Neuronal stem cell (in vitro differentiated cells): Measurements from ENCODE around the gene LMLN.

Source experiments
- DNase-seq: peaks from one replicate; pipeline ENCODE4 v3.0.0-alpha.2; 2013; ENCODE audit warnings: low spot score
- H2AFZ ChIP-seq: one replicate; pipeline ENCODE4 v1.6.1; 2013; ENCODE audit warnings: mild to moderate bottlenecking, low read length, inconsistent platforms
- H2AK5ac ChIP-seq: 2 replicates; pipeline ENCODE4 v1.6.1; 2013; ENCODE audit warnings: low read depth, mild to moderate bottlenecking, inconsistent platforms, low read length, moderate library complexity, mixed read lengths
- H2BK120ac ChIP-seq: 2 replicates; pipeline ENCODE4 v1.6.1; 2013; ENCODE audit warnings: low read depth, mild to moderate bottlenecking, inconsistent platforms, low read length, moderate library complexity, mixed read lengths
- H2BK12ac ChIP-seq: one replicate; pipeline ENCODE4 v1.6.1; 2013; ENCODE audit warnings: low read length, inconsistent platforms
- H2BK15ac ChIP-seq: 2 replicates; pipeline ENCODE4 v1.6.1; 2013; ENCODE audit warnings: mild to moderate bottlenecking, low read length, inconsistent platforms, mixed read lengths
- H2BK5ac ChIP-seq: one replicate; pipeline ENCODE4 v1.6.1; 2013; ENCODE audit warnings: inconsistent platforms, mild to moderate bottlenecking, low read length, moderate library complexity
- H3K14ac ChIP-seq: one replicate; pipeline ENCODE4 v1.6.1; 2013; ENCODE audit warnings: low read length, inconsistent platforms
- H3K18ac ChIP-seq: 2 replicates; pipeline ENCODE4 v1.6.1; 2013; ENCODE audit warnings: low read length, inconsistent platforms
- H3K23ac ChIP-seq: 2 replicates; pipeline ENCODE4 v1.6.1; 2013; ENCODE audit warnings: low read depth, mild to moderate bottlenecking, mixed read lengths, low read length, inconsistent platforms; ENCODE audit not compliant: poor library complexity
- H3K27ac ChIP-seq: replicated peaks from 3 replicates; pipeline ENCODE4 v1.5.1; 2013; ENCODE audit warnings: low read length, inconsistent platforms
- H3K27me3 ChIP-seq, 3 experiments: 2 replicates each; pipeline ENCODE4 v1.6.1; 2013; ENCODE audit warnings: low read length in 3 of 3, mild to moderate bottlenecking in 2 of 3, inconsistent platforms in 1 of 3, low read depth in 1 of 3, mixed read lengths in 1 of 3, moderate library complexity in 1 of 3; ENCODE audit not compliant: control insufficient read depth in 3 of 3, insufficient read depth in 3 of 3
- H3K36me3 ChIP-seq, 2 donors: replicated peaks in 1 of 2; 2 replicates each; pipeline ENCODE4 v1.6.1; 2013; ENCODE audit warnings: low read length in 2 of 2; ENCODE audit not compliant: control insufficient read depth in 2 of 2, insufficient read depth in 2 of 2
- H3K4ac ChIP-seq: 2 replicates; pipeline ENCODE4 v1.6.1; 2013; ENCODE audit warnings: inconsistent platforms, mild to moderate bottlenecking, low read length, moderate library complexity
- H3K4me1 ChIP-seq, 2 donors: 1 replicate in 1 of 2; 2 replicates in 1 of 2; pipeline ENCODE4 v1.6.1; 2013; ENCODE audit warnings: low read length in 2 of 2, low read depth in 1 of 2; ENCODE audit not compliant: control insufficient read depth in 2 of 2, insufficient read depth in 1 of 2
- H3K4me2 ChIP-seq: one replicate; pipeline ENCODE4 v1.6.1; 2013; ENCODE audit warnings: mild to moderate bottlenecking, low read length, inconsistent platforms; ENCODE audit not compliant: insufficient read depth, poor library complexity, severe bottlenecking
- H3K4me3 ChIP-seq, 2 donors: 2 replicates each; pipeline ENCODE4 v1.5.1; 2013; ENCODE audit warnings: low read length in 2 of 2, mild to moderate bottlenecking in 2 of 2, inconsistent platforms in 1 of 2, moderate library complexity in 1 of 2
- H3K79me1 ChIP-seq: one replicate; pipeline ENCODE4 v1.6.1; 2013; ENCODE audit warnings: low read depth, mild to moderate bottlenecking, inconsistent platforms, low read length, moderate library complexity
- H3K9ac ChIP-seq: one replicate; pipeline ENCODE4 v1.6.1; 2013; ENCODE audit warnings: mild to moderate bottlenecking, low read depth, low read length, inconsistent platforms; ENCODE audit not compliant: poor library complexity
- H3K9me3 ChIP-seq, 2 donors: replicated peaks in 1 of 2; 2 replicates each; pipeline versions ENCODE3 to v1.6.1; 2013; ENCODE audit warnings: low read length in 2 of 2, mild to moderate bottlenecking in 2 of 2, inconsistent platforms in 1 of 2, low read depth in 1 of 2, mixed read lengths in 1 of 2, moderate library complexity in 1 of 2; ENCODE audit not compliant: control insufficient read depth in 2 of 2, insufficient read depth in 1 of 2
- H4K8ac ChIP-seq: one replicate; pipeline ENCODE4 v1.6.1; 2013; ENCODE audit warnings: low read depth, mild to moderate bottlenecking, inconsistent platforms, low read length, moderate library complexity
- H4K91ac ChIP-seq: one replicate; pipeline ENCODE4 v1.6.1; 2013; ENCODE audit warnings: low read length, low read depth, mild to moderate bottlenecking, inconsistent platforms; ENCODE audit not compliant: poor library complexity
- WGBS, 2 donors: extraction: QIAGEN DNeasy Blood & Tissue Kit; methylation state at CpG; one replicate each; pipeline ENCODE4 v1.1.7; 2013; ENCODE audit warnings: missing lambda C conversion rate in 2 of 2, mixed read lengths in 1 of 2; ENCODE audit not compliant: insufficient read length in 2 of 2, insufficient replicate concordance in 1 of 2; ENCODE audit errors: extremely low coverage in 2 of 2; 5-methylcytosine and 5-hydroxymethylcytosine counted together

LMLN gene

GRCh38 chr3:197953325-197953724 is 6.7 kb upstream of the LMLN start:
- Histone ChIP-seq H3K4ac (no peak overlapping the region), H4K8ac (no peak overlapping the region), H3K27ac (no peak overlapping the region), H3K27me3 (no peaks in the 10 kb centered on the region), H3K36me3 (peaks cover 40 to 65% of the 10 kb centered on the region in 2 donors), H3K18ac (no peak overlapping the region), H2AK5ac (no peak overlapping the region), H3K79me1 (peaks cover 2% of the 10 kb centered on the region), H2BK5ac (no peak overlapping the region), H3K9ac (no peak overlapping the region), H3K4me1 (peaks cover 1 to 9% of the 10 kb centered on the region in 2 donors), H2BK120ac (no peak overlapping the region), H2AFZ (no peak overlapping the region), H3K4me2 (no peak overlapping the region), H4K91ac (no peak overlapping the region), H2BK15ac (no peak overlapping the region), H3K9me3 (peaks cover 0 to under 1% of the 10 kb centered on the region in 2 donors), H3K4me3 (no peak overlapping the region), H3K14ac (no peak overlapping the region), H2BK12ac (no peak overlapping the region), H3K23ac (no peak overlapping the region)
- no peak for DNase-seq
- WGBS, 2 donors, result no CpG with 5 or more reads among the region's 6 CpGs

DNA sequence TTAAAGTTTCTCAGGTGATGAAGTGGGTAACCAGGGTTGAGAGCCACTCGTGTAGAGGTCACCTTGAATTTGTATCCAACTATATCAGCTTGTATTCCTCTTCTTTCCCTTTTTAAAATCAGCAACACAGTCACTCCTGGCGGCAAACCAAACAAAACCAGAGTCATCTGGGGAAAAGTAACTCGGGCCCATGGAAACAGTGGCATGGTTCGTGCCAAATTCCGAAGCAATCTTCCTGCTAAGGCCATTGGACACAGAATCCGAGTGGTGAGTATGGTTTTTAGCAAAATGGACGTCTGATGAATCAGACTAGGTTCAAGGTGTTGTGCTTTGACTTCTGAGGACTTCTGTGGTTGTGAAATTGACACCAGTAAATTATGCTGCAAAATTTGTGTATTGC is 6.1 kb upstream of the LMLN start:
- Histone ChIP-seq H3K9me3 (peaks cover 0 to 1% of the 10 kb centered on the region in 2 donors), H2BK12ac (no peak overlapping the region), H2BK15ac (no peak overlapping the region), H2BK120ac (no peak overlapping the region), H3K27ac (no peak overlapping the region), H3K9ac (no peak overlapping the region), H3K4ac (no peak overlapping the region), H2BK5ac (no peak overlapping the region), H3K27me3 (no peaks in the 10 kb centered on the region), H4K8ac (no peak overlapping the region), H3K36me3 (peaks cover 40 to 65% of the 10 kb centered on the region in 2 donors), H3K14ac (no peak overlapping the region), H2AK5ac (no peak overlapping the region), H3K23ac (no peak overlapping the region), H3K79me1 (peaks cover 2% of the 10 kb centered on the region), H3K18ac (no peak overlapping the region), H4K91ac (no peak overlapping the region), H3K4me1 (peaks cover 1 to 9% of the 10 kb centered on the region in 2 donors), H3K4me2 (no peak overlapping the region), H3K4me3 (no peak overlapping the region), H2AFZ (no peak overlapping the region)
- no peak for DNase-seq
- WGBS, 2 donors, result no CpG with 5 or more reads among the region's 7 CpGs

DNA sequence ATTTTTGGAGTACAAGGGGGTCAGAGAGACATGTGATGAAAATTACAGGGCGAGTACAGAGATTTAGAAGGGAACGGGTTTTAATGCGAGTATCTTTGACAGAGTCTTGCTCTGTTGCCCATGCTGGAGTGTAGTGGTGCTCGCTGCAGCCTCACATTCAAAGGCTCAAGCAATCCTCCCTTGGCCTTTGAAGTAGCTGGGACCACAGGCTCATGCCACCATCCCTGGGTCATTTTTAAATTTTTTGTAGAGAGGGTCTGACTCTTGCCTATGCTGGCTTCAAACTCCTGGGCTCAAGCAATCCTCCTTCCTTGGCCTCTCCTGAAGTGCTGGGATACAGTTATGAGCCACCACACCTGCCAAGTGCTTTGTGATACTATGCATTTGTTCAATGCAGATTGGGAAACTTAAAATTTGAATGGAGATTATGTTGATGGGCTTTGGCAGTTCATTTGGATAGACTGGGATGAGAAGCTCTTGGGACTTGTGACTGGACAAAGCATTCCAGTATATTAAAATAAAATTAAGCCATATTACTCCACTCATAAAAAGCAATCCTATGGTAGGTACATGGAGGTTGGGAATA is 4.0 kb upstream of the LMLN start:
- Histone ChIP-seq H3K79me1 (peaks cover 2% of the 10 kb centered on the region), H3K4me1 (peaks cover 3 to 11% of the 10 kb centered on the region in 2 donors), H2BK5ac (no peak overlapping the region), H3K36me3 (peaks cover 40 to 62% of the 10 kb centered on the region in 2 donors), H3K14ac (no peak overlapping the region), H3K18ac (no peak overlapping the region), H3K4me3 (no peak overlapping the region), H3K27ac (no peak overlapping the region), H2BK120ac (no peak overlapping the region), H2BK12ac (no peak overlapping the region), H3K23ac (no peak overlapping the region), H3K27me3 (no peaks in the 10 kb centered on the region), H2AK5ac (no peak overlapping the region), H3K9ac (no peak overlapping the region), H4K8ac (no peak overlapping the region), H4K91ac (no peak overlapping the region), H3K4ac (no peak overlapping the region), H2BK15ac (no peak overlapping the region), H3K9me3 (peaks cover 0 to 1% of the 10 kb centered on the region in 2 donors), H3K4me2 (no peak overlapping the region), H2AFZ (no peak overlapping the region)
- WGBS, 2 donors, result no CpG with 5 or more reads among the region's 4 CpGs
- DNase-seq, result no peak

GRCh38 chr3:197956626-197956988 is 3.4 kb upstream of the LMLN start:
- no peak overlapping the region for H2AK5ac ChIP-seq
- H3K9ac ChIP-seq, result no peak overlapping the region
- no peak overlapping the region for H2BK15ac ChIP-seq
- H2BK12ac ChIP-seq, result no peak overlapping the region
- peaks cover 2% of the 10 kb centered on the region for H3K79me1 ChIP-seq
- H3K4me3 ChIP-seq, result no peak overlapping the region
- no peak overlapping the region for H3K4me2 ChIP-seq
- H2BK120ac ChIP-seq, result no peak overlapping the region
- H3K14ac ChIP-seq, result no peak overlapping the region
- H4K8ac ChIP-seq, result no peak overlapping the region
- no peak overlapping the region for H4K91ac ChIP-seq
- H3K27ac ChIP-seq, result no peak overlapping the region
- whole genome bisulfite sequencing, 2 donors, result no CpG with 5 or more reads among the region's 2 CpGs
- no peak overlapping the region for H3K4ac ChIP-seq
- H3K23ac ChIP-seq, result no peak overlapping the region
- H3K4me1 ChIP-seq, result peaks cover 3 to 10% of the 10 kb centered on the region in 2 donors
- no peak overlapping the region for H2AFZ ChIP-seq
- no peak overlapping the region for H2BK5ac ChIP-seq
- H3K36me3 ChIP-seq, result peaks cover 38 to 56% of the 10 kb centered on the region in 2 donors
- no peak overlapping the region for H3K18ac ChIP-seq
- no peak for DNase-seq
- H3K27me3 ChIP-seq, result no peaks in the 10 kb centered on the region
- peaks cover 0 to 1% of the 10 kb centered on the region in 2 donors for H3K9me3 ChIP-seq
